HG03565 (cell line): ENCODE data around the gene AHR.
"Not testable (repeated sequence)": the region's sequence is repeated elsewhere in the genome, so short reads cannot be mapped to it uniquely, and the experiment has no call there.

ENCODE experiments used
- ATAC-seq: cut with Tn5 transposase; IDR thresholded peaks from one replicate; pipeline ENCODE4 v1.9.1; 2021; ENCODE audit warnings: mild to moderate bottlenecking, moderate library complexity; ENCODE audit not compliant: unreplicated experiment

AHR gene

GRCh38 chr7:17336168-17336567, 37.7 kb downstream of the AHR start:
- ATAC-seq: no peak

DNA sequence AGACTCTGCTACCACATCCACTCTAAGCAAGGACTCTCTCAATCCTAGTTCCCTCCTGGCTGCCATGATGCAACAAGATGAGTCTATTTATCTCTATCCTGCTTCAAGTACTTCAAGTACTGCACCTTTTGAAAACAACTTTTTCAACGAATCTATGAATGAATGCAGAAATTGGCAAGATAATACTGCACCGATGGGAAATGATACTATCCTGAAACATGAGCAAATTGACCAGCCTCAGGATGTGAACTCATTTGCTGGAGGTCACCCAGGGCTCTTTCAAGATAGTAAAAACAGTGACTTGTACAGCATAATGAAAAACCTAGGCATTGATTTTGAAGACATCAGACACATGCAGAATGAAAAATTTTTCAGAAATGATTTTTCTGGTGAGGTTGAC, 40.7 kb downstream of the AHR start:
- no peak for ATAC-seq

GRCh38 chr7:17339952-17340351, 41.5 kb downstream of the AHR start:
- ATAC-seq: no peak

DNA sequence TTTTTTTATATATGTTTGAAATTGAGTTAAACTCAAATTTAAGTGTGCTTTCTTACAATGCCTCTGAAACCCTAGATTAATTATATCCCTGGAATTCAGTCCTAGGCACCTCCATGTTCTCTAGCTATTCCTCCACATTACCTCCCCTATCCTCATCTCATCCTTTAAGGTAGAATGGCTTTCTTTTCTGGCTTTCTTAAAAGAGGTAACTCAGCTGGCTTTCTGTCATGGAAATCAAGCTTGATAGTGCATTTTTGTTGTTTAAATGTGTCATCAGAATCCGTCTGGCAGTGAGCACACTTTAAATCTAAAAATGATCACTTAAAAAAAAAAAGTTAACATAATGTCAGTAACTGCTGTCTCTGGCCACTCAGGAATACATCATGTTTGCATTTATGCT, 42.2 kb downstream of the AHR start:
- ATAC-seq: no peak

DNA sequence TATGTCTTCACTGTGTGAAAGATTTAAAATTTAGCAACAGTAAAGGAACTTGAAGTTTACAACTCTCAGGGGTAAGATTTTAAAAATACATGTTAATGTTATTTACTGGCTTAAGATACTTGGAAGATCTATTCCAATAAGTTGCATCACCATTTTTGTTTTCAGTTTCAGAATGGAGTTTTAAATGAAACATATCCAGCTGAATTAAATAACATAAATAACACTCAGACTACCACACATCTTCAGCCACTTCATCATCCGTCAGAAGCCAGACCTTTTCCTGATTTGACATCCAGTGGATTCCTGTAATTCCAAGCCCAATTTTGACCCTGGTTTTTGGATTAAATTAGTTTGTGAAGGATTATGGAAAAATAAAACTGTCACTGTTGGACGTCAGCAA, 44.3 kb downstream of the AHR start:
- ATAC-seq: no peak

- ATAC-seq: no peak
Observed at GRCh38 chr7:17347401-17347800, 48.9 kb downstream of the AHR start.

- not testable (repeated sequence) for ATAC-seq
Observed at GRCh38 chr7:17348932-17349331, 50.5 kb downstream of the AHR start.

GRCh38 chr7:17350321-17350720, 51.9 kb downstream of the AHR start:
- ATAC-seq: not testable (repeated sequence)

DNA sequence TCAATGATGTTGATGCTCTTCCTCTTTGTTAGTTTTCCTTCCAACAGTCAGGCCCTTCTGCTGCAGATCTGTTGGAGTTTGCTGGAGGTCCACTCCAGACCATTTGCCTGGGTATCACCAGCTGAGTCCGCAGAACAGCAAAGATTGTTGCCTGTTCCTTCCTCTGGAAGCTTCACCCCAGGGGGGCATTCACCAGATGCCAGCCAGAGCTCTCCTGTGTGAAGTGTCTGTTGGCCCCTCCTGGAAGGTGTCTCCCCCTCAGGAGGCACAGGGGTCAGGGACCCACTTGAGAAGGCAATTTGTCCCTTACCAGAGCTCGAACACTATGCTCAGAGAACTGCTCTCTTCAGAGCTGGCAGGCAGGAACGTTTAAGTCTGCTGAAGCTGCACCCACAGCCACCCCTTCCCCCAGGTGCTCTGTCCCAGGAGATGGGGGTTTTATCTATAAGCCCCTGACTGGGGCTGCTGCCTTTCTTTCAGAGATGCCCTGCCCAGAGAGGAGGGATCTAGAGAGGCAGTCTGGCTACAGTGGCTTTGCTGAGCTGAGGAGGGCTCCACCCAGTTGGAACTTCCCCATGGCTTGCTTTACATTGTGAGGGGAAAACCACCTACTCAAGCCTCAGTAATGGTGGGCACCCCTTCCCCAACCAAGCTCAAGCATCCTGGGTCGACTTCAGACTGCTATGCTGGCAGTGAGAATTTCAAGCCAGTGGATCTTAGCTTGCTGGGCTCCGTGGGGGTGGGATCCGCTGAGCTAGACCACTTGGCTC, 55.4 kb downstream of the AHR start:
- ATAC-seq: not testable (repeated sequence)

- ATAC-seq: no peak
Observed at GRCh38 chr7:17354473-17354872, 56.0 kb downstream of the AHR start.

GRCh38 chr7:17355050-17355449, 56.6 kb downstream of the AHR start:
- ATAC-seq: no peak

GRCh38 chr7:17357952-17358351, 59.5 kb downstream of the AHR start:
- no peak for ATAC-seq

GRCh38 chr7:17359610-17360009, 61.2 kb downstream of the AHR start:
- ATAC-seq: no peak

DNA sequence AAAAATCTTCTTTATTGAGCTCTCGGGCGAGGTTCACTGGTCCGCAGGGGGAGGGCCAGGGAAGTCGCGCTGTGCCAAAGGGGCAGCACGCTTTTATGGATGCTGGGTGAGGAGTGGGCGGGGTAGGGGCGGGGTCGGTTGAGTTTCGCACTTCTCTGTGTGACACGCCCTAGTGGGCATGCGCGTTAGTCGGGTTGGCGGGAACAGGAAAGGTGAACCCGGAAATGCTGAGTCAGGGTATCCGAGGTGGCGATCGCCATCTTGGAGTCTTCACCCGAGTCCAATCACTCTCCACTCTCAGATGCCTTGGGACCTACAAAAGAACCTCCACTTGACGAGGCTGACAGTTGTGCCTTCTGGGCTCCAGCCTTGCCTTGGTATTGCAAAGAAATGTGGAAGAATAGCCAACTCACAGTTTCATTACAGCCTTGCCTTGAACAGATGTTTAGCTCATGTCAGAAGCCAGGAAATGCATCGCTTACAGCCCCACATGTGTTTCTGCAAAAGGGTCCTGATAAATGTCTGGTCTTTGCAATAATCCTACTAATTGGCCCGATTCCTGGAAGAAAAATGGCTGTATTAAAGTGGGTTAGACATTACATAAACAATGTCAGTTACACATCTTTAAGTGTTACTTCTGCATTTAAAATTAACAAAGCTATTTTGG, 64.1 kb downstream of the AHR start:
- no peak for ATAC-seq

DNA sequence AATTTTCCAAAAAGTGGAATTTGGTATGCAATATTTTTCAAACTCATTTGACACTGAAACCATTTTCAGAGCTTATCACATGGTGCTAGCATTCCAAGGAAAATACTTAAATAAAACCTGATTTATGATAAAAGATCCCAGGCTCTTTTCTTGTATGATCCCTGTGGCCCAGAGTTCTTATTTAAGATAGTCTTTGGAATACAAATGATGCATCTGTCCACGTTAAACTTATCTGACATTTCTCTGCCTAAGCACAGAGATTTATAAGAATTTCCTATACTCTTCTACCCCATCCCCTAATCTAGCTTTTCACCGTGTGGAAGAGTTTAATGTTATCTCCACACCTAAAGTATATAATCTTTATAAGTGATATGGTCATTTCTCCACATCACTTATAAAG, 66.2 kb downstream of the AHR start:
- no peak for ATAC-seq

DNA sequence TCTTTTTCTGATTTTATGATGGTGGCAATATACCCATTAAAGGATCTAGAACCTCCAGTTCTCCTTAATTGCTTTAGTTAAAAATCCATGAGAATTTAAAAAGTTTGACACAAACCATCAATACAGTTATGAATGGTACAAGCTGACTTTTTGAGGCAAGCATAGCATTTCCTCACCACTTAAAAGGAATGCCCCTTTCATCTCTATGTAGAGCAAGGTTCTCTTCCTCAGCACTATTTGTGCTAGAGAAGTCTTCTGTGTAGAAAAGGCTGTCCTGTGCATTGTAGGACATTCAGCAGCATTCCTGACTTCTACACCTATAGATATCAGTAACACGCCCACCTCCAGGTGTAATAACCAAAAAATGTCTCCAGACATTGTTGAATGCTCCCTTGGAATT, 67.3 kb downstream of the AHR start:
- ATAC-seq: no peak

GRCh38 chr7:17367502-17367901, 69.0 kb downstream of the AHR start:
- ATAC-seq: no peak

DNA sequence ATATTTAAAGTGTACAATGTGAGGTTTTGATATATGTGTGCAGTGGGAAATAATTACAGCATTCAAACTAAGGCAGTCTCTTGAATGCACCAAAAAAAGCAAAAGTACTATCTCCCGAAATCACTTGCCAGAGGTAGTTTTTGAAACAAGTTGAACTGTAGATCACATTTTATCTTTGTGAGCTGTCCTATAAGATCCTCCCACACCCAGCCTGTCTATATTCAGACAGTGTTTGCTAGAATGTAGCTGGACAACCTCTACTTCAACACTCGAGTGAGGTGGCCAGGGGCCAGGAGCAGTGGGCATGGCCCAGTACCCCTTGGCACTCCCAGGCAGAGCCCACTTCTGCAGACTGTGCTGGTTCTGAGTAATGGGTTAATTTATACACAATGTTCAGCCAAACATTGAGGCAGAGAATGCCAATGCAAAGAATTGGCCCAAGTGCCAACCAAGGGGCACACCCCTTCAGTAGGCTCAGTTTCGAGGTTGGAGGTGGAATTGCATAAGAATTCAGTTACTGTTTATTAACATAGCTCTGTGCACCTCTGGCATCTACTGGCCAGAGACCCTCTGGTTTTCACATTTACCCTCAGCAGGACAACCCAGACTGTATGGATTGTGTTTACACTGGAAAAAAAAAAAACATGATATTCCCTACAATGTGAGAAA, 70.5 kb downstream of the AHR start:
- no peak for ATAC-seq

GRCh38 chr7:17369691-17370426, 71.4 kb downstream of the AHR start:
- no peak for ATAC-seq

DNA sequence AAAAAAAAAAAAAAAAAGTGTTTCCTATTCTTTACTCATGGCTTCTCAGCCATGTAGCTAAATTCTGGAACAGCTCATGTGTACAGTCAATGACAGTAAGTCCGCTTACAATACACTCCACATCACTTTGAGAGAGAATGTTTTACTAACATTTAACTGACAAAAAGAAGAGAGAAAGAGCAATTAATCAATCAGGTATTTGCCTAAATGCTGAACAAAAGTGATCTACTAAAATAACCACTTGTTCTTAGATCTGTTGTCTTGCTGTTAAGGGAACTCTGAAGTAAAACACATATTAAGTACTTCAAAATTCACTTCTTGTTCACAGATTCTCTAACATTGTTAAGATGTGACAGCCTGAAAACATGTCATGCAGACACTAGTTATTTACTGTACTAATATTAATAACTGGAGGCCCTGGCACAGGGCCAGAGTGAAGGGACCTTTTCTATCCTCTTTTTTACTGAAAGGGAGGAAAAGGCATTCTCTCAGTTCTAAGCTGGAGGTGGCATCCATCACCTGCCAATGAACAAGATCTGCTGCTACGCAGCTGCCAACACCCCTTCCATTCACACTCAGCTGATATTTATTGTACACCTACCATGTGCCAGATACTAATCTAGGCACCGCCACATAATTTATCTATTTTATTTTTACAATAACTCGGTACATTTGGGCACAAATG, 72.6 kb downstream of the AHR start:
- ATAC-seq: no peak
